KMS-11 (cell line): ENCODE results near the gene CRACR2A.

Experiments used
- H2AFZ ChIP-seq: fragments of 200-600 bp; sonication (generic); 2 replicates; pipeline ENCODE4 v1.6.1; 2016; ENCODE audit warnings: antibody characterized with exemption, mixed run types, low read depth
- H3K27ac ChIP-seq: fragments of 200-600 bp; sonication (generic); 2 replicates; pipeline ENCODE4 v1.6.1; 2016; ENCODE audit warnings: mild to moderate bottlenecking, mixed run types
- H3K27me3 ChIP-seq: fragments of 200-600 bp; sonication (generic); 2 replicates; pipeline ENCODE4 v1.6.1; 2017; ENCODE audit warnings: mild to moderate bottlenecking, low read depth, mixed run types, moderate library complexity; ENCODE audit not compliant: insufficient read depth
- H3K36me3 ChIP-seq: fragments of 200-600 bp; sonication (generic); 2 replicates; pipeline ENCODE4 v1.6.1; 2017; ENCODE audit warnings: mild to moderate bottlenecking, mixed run types; ENCODE audit not compliant: insufficient read depth
- H3K4me1 ChIP-seq: fragments of 200-600 bp; sonication (generic); 2 replicates; pipeline ENCODE4 v1.6.1; 2016; ENCODE audit warnings: mild to moderate bottlenecking, low read depth, mixed run types; ENCODE audit not compliant: poor library complexity, severe bottlenecking
- H3K4me2 ChIP-seq: fragments of 200-600 bp; sonication (generic); 2 replicates; pipeline ENCODE4 v1.7.0; 2016; ENCODE audit warnings: mild to moderate bottlenecking, mixed run types
- H3K4me3 ChIP-seq: fragments of 200-600 bp; sonication (generic); IDR thresholded peaks from 2 replicates; pipeline ENCODE4 v1.6.1; 2017; ENCODE audit warnings: low read depth, low read length, mixed read lengths; ENCODE audit not compliant: insufficient read depth
- H3K79me2 ChIP-seq: fragments of 200-600 bp; sonication (generic); 2 replicates; pipeline ENCODE4 v1.6.1; 2016; ENCODE audit warnings: low read depth, mixed run types; ENCODE audit not compliant: insufficient read depth
- H3K9ac ChIP-seq: fragments of 200-600 bp; sonication (generic); 2 replicates; pipeline ENCODE4 v1.6.1; 2016; ENCODE audit warnings: mild to moderate bottlenecking, mixed run types
- H4K20me1 ChIP-seq: fragments of 200-600 bp; sonication (generic); 2 replicates; pipeline ENCODE4 v1.6.1; 2016; ENCODE audit warnings: mild to moderate bottlenecking, mixed run types; ENCODE audit not compliant: insufficient read depth
- TF ChIP-seq, protein P1 (sequence below): fragments of 200-600 bp; sonication (generic); conservative IDR thresholded peaks from 2 replicates; pipeline ENCODE4 v1.6.1; 2017; ENCODE audit warnings: low read depth, mild to moderate bottlenecking, antibody characterized with exemption, low read length, moderate library complexity, mixed read lengths

The CRACR2A gene

DNA sequence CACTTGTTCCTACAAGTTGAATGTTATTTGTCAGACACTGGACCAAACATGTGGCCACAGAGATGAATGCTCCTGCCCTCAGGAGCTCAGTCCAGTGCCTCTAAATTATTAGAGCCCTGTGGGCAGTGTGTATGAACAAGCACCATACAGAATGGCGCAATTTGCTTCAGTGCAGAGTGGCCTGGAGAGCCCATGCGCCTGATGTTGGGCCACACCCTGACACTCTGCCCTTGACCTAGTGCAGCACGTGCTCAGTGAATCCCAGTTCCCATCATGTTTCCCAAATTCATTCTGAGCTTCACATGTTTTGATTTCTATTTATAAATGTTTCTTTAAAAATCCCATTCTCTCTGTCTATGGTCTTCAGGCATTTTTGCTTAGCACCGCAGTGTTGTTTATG lies 145.1 kb downstream of the CRACR2A start:
- H3K4me1 ChIP-seq: no peaks in the 10 kb centered on the region
- H3K4me2 ChIP-seq: no peak overlapping the region
- no peak overlapping the region for H2AFZ ChIP-seq
- TF ChIP-seq, protein P1, sequence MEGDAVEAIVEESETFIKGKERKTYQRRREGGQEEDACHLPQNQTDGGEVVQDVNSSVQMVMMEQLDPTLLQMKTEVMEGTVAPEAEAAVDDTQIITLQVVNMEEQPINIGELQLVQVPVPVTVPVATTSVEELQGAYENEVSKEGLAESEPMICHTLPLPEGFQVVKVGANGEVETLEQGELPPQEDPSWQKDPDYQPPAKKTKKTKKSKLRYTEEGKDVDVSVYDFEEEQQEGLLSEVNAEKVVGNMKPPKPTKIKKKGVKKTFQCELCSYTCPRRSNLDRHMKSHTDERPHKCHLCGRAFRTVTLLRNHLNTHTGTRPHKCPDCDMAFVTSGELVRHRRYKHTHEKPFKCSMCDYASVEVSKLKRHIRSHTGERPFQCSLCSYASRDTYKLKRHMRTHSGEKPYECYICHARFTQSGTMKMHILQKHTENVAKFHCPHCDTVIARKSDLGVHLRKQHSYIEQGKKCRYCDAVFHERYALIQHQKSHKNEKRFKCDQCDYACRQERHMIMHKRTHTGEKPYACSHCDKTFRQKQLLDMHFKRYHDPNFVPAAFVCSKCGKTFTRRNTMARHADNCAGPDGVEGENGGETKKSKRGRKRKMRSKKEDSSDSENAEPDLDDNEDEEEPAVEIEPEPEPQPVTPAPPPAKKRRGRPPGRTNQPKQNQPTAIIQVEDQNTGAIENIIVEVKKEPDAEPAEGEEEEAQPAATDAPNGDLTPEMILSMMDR: no peak
- no peak overlapping the region for H3K27ac ChIP-seq
- H3K79me2 ChIP-seq: no peaks in the 10 kb centered on the region
- no peaks in the 10 kb centered on the region for H4K20me1 ChIP-seq
- H3K4me3 ChIP-seq: no peak overlapping the region
- no peaks in the 10 kb centered on the region for H3K36me3 ChIP-seq
- no peaks in the 10 kb centered on the region for H3K27me3 ChIP-seq
- no peak overlapping the region for H3K9ac ChIP-seq

DNA sequence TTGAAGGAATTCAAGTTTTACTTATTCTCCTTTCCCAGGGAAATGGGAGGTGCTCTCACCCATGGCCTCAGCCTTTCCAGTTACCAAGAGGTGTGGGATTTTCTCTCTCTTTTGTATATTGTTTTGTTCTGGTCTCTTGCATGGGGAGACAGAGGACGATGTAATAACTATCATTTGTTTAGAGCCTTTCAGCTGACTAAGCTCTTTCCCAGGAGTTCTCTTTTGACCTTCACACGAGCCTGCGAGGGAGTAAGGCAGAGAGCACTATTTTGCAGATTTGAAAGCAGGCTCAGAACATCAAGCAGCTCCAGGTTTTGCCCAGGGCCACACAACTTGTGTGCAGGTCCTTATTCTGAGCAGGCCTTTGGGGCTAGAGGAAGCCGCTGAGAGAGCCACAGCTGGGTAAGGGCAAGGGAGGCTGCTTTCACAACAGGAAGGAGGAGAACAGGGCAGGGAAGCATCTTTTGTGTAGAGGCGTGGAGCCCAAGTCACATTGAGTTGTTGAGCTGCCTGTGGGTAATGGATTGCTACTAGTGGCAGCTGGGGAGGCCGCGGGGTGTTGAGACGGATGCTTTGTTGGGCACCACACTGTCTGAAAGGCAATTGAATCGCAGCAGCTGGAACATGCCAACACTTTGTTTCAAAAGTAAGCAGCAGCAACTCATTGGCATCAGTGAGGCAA lies 145.7 kb downstream of the CRACR2A start:
- Histone ChIP-seq H3K36me3 (no peaks in the 10 kb centered on the region), H3K27me3 (no peaks in the 10 kb centered on the region)

DNA sequence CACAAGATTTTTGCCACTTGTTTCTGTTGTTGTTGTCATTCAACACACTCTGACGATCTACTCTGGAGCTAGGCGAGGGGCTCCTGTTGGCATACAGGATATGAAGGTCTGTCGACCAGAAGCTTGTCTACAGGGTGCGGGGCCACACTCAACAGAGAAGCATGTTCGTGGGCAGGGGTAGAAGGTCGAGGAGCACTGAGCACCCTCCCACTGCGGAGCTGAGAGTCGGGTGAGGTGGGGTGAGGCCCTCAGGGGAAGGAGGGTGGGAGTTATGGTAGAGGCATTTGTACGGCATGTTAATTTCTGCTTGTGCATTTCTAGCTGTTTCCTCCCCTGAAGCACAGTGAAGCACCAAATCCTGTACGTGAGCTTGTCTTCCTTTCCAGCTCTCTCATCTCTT lies 146.8 kb downstream of the CRACR2A start:
- TF ChIP-seq, protein P1: no peak
- no peaks in the 10 kb centered on the region for H3K79me2 ChIP-seq

More for the DNA sequence above, 145.7 kb downstream of the CRACR2A start:
- Histone ChIP-seq H3K4me2 (no peak overlapping the region), H3K9ac (no peak overlapping the region), H3K4me3 (no peak overlapping the region), H3K79me2 (no peaks in the 10 kb centered on the region), H3K27ac (no peak overlapping the region), H4K20me1 (no peaks in the 10 kb centered on the region), H2AFZ (no peak overlapping the region), H3K4me1 (no peaks in the 10 kb centered on the region)
- TF ChIP-seq, protein P1: no peak

DNA sequence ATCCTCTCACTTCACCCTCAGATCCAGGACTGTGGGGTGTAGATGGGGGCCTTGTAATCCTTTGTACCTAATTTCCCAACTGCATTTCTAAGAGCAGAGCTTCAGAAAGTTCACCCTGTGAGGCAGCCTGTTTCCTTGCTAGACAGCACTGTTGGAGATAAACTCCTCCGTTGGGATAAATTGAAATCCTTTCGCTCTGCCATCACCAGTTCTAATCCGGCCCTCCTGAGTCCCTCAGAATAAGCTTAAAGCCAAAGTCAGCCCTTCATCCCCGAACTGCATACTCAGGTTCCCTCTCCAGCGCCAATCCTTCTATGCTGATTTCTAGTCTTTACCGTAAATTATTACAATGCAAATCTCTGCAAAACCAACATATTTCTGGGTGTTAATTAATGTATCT lies 147.2 kb downstream of the CRACR2A start:
- Histone ChIP-seq H4K20me1 (no peaks in the 10 kb centered on the region), H2AFZ (no peak overlapping the region), H3K79me2 (no peaks in the 10 kb centered on the region), H3K4me2 (no peak overlapping the region), H3K27ac (no peak overlapping the region), H3K27me3 (no peaks in the 10 kb centered on the region), H3K4me1 (no peaks in the 10 kb centered on the region), H3K4me3 (no peak overlapping the region), H3K36me3 (no peaks in the 10 kb centered on the region), H3K9ac (no peak overlapping the region)
- TF ChIP-seq, protein P1: no peak

More for the DNA sequence above, 146.8 kb downstream of the CRACR2A start:
- H2AFZ ChIP-seq: no peak overlapping the region
- H3K4me1 ChIP-seq: no peaks in the 10 kb centered on the region
- H3K36me3 ChIP-seq: no peaks in the 10 kb centered on the region
- H4K20me1 ChIP-seq: no peaks in the 10 kb centered on the region
- no peak overlapping the region for H3K27ac ChIP-seq
- H3K4me3 ChIP-seq: no peak overlapping the region
- H3K4me2 ChIP-seq: no peak overlapping the region
- no peak overlapping the region for H3K9ac ChIP-seq
- no peaks in the 10 kb centered on the region for H3K27me3 ChIP-seq
